Loucy (cell line): Measurements from ENCODE around the gene KLHDC4.

Source experiments
- H2AFZ ChIP-seq: fragments of 200-600 bp; sonication (generic); 2 replicates; pipeline ENCODE4 v1.6.0; 2016; ENCODE audit warnings: antibody characterized with exemption, mild to moderate bottlenecking, low read length, moderate library complexity
- H3F3A ChIP-seq: fragments of 200-600 bp; 2 replicates; pipeline ENCODE4 v1.6.0; 2016; ENCODE audit warnings: antibody characterized with exemption, low read depth, mild to moderate bottlenecking
- H3K27me3 ChIP-seq: fragments of 200-600 bp; sonication (generic); 2 replicates; pipeline ENCODE4 v1.6.1; 2014; ENCODE audit warnings: low read length, mild to moderate bottlenecking; ENCODE audit not compliant: insufficient read depth, poor library complexity, severe bottlenecking
- H3K36me3 ChIP-seq: fragments of 200-600 bp; sonication (generic); 2 replicates; pipeline ENCODE4 v1.6.1; 2016; ENCODE audit warnings: low read length; ENCODE audit not compliant: insufficient read depth
- H3K4me1 ChIP-seq: fragments of 200-600 bp; sonication (generic); 2 replicates; pipeline ENCODE4 v1.5.1; 2014; ENCODE audit warnings: low read length, mild to moderate bottlenecking; ENCODE audit not compliant: insufficient read depth, poor library complexity, severe bottlenecking
- H3K4me2 ChIP-seq: fragments of 200-600 bp; sonication (generic); 2 replicates; pipeline ENCODE4 v1.6.0; 2014; ENCODE audit warnings: antibody characterized with exemption, low read length, low read depth, mild to moderate bottlenecking; ENCODE audit not compliant: poor library complexity, severe bottlenecking
- H3K4me3 ChIP-seq: fragments of 200-600 bp; sonication (generic); 2 replicates; pipeline ENCODE4 v1.5.1; 2014; ENCODE audit warnings: low read length, mild to moderate bottlenecking, mixed read lengths; ENCODE audit not compliant: poor library complexity, severe bottlenecking
- H3K79me2 ChIP-seq: fragments of 200-600 bp; sonication (generic); 2 replicates; pipeline ENCODE4 v1.6.1; 2014; ENCODE audit warnings: low read length; ENCODE audit not compliant: insufficient read depth
- H3K9ac ChIP-seq: fragments of 200-600 bp; sonication (generic); 2 replicates; pipeline ENCODE4 v1.6.0; 2014; ENCODE audit warnings: mild to moderate bottlenecking, low read depth, low read length, moderate library complexity; ENCODE audit not compliant: poor library complexity, severe bottlenecking
- H3K9me2 ChIP-seq: fragments of 200-600 bp; sonication (generic); replicated peaks from 2 replicates; pipeline ENCODE4 v1.6.1; 2016; ENCODE audit warnings: low read depth, low read length, mixed read lengths
- H3K9me3 ChIP-seq: fragments of 200-600 bp; sonication (generic); 2 replicates; pipeline ENCODE4 v1.6.1; 2014; ENCODE audit warnings: mild to moderate bottlenecking, antibody characterized with exemption, low read length, low read depth; ENCODE audit not compliant: insufficient read depth
- H4K20me1 ChIP-seq: fragments of 200-600 bp; sonication (generic); 2 replicates; pipeline ENCODE4 v1.6.0; 2014; ENCODE audit warnings: antibody characterized with exemption, low read length, mild to moderate bottlenecking; ENCODE audit not compliant: insufficient read depth, poor library complexity, severe bottlenecking
- EZH2phosphoT487 ChIP-seq: fragments of 200-600 bp; IDR thresholded peaks from 2 replicates; pipeline ENCODE4 v1.6.1; 2018; ENCODE audit warnings: antibody characterized with exemption, mild to moderate bottlenecking, moderate library complexity, borderline replicate concordance
- TF ChIP-seq, protein P1 (sequence below): fragments of 200-600 bp; sonication (generic); conservative IDR thresholded peaks from 2 replicates; pipeline ENCODE4 v1.5.1; 2014; ENCODE audit warnings: mild to moderate bottlenecking, antibody characterized with exemption, low read length

Gene KLHDC4

GRCh38 chr16:87725596-87726235 is 40.1 kb downstream of the KLHDC4 start:
- no peaks in the 10 kb centered on the region for H3K9me3 ChIP-seq
- no peak overlapping the region for H3K4me3 ChIP-seq
- no peak overlapping the region for H2AFZ ChIP-seq
- TF ChIP-seq, protein P1, sequence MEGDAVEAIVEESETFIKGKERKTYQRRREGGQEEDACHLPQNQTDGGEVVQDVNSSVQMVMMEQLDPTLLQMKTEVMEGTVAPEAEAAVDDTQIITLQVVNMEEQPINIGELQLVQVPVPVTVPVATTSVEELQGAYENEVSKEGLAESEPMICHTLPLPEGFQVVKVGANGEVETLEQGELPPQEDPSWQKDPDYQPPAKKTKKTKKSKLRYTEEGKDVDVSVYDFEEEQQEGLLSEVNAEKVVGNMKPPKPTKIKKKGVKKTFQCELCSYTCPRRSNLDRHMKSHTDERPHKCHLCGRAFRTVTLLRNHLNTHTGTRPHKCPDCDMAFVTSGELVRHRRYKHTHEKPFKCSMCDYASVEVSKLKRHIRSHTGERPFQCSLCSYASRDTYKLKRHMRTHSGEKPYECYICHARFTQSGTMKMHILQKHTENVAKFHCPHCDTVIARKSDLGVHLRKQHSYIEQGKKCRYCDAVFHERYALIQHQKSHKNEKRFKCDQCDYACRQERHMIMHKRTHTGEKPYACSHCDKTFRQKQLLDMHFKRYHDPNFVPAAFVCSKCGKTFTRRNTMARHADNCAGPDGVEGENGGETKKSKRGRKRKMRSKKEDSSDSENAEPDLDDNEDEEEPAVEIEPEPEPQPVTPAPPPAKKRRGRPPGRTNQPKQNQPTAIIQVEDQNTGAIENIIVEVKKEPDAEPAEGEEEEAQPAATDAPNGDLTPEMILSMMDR, result no peak
- TF ChIP-seq EZH2phosphoT487, result no peak
- H3F3A ChIP-seq, result no peaks in the 10 kb centered on the region
- H3K79me2 ChIP-seq, result no peaks in the 10 kb centered on the region
- no peaks in the 10 kb centered on the region for H4K20me1 ChIP-seq
- H3K36me3 ChIP-seq, result peaks cover 14% of the 10 kb centered on the region; the same call in 1 of the 2 replicates
- no peak overlapping the region for H3K9ac ChIP-seq
- no peaks in the 10 kb centered on the region for H3K9me2 ChIP-seq
- no peaks in the 10 kb centered on the region for H3K27me3 ChIP-seq
- H3K4me2 ChIP-seq, result no peak overlapping the region
- H3K4me1 ChIP-seq, result no peaks in the 10 kb centered on the region

DNA sequence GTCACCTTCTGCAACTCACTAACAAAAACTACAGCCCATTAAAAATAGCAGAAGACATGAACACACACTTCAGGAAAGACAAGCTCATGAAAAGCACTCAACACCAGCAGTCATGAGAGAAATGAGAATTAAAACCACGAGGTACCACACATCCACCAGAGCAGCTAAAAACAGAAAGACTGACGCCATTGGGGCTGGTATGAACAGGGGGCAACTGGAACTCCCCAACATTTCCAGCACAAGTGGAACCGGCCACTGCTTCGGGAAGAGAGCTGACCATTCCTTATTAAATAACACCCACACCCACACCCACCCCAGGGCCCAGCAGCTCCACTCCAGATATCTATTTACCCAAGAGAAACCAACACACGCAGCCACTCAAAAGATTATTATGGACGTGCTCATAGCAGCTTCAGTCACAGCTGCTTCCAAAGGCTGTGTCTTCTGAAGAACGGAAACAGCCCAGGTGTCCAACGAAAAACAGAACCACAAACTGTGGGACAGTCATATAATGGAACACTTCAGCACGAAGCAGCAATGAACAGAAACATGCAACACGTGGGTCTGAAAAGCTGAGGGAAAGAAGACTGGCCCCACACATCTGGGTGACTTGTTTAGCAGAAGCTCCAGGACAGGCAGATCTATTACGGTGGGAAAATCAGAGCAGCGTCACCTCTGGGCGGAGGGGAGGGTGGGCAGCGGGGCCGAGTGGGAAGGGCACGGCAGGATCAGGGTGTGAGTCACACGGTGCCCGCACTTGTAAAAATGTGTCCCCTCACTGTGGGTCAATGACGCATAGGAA is 41.1 kb downstream of the KLHDC4 start:
- H3K36me3 ChIP-seq, result peaks cover 8% of the 10 kb centered on the region; the same call in 1 of the 2 replicates
- no peaks in the 10 kb centered on the region for H3K79me2 ChIP-seq
- H3K9me2 ChIP-seq, result no peaks in the 10 kb centered on the region
- H3K9ac ChIP-seq, result no peak overlapping the region
- H3K4me2 ChIP-seq, result no peak overlapping the region
- H3K9me3 ChIP-seq, result no peaks in the 10 kb centered on the region
- H3K4me1 ChIP-seq, result no peaks in the 10 kb centered on the region
- H2AFZ ChIP-seq, result no peak overlapping the region
- H3K27me3 ChIP-seq, result no peaks in the 10 kb centered on the region
- no peaks in the 10 kb centered on the region for H3F3A ChIP-seq
- TF ChIP-seq, protein P1, result no peak
- TF ChIP-seq EZH2phosphoT487, result no peak
- no peak overlapping the region for H3K4me3 ChIP-seq
- H4K20me1 ChIP-seq, result no peaks in the 10 kb centered on the region

DNA sequence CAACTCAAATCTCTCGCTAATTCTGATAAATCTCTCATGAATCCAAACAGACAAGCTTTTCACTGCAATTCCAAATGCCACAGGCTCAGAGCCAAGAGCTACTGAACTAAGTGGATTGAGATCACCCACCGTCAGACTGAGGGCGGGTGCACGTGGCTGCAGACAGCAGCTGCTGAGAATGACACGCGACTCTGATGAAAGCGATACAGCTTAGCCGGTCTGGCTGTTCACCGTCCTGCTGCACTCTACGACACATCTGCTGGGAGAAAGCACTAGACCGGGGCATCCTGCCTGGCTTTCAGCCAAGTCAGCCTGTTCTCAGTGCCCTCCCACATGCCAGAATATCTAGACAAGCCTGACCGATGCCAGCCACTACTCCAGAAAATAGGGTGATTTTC is 42.6 kb downstream of the KLHDC4 start:
- Histone ChIP-seq H3K4me2 (no peak overlapping the region), H3K79me2 (no peaks in the 10 kb centered on the region), H3K4me1 (no peaks in the 10 kb centered on the region), H4K20me1 (no peaks in the 10 kb centered on the region), H3K9ac (no peak overlapping the region), H3K9me2 (no peaks in the 10 kb centered on the region), H3K36me3 (no peaks in the 10 kb centered on the region; the same call in 1 of the 2 replicates), H3K4me3 (no peak overlapping the region), H3K27me3 (no peaks in the 10 kb centered on the region), H3F3A (no peaks in the 10 kb centered on the region), H3K9me3 (no peaks in the 10 kb centered on the region), H2AFZ (no peak overlapping the region)
- TF ChIP-seq, protein P1, result no peak
- TF ChIP-seq EZH2phosphoT487, result no peak
